HUES64 (cell line): ENCODE data around the gene RNF146.
"Not testable (repeated sequence)": the region's sequence is repeated elsewhere in the genome, so short reads cannot be mapped to it uniquely, and the experiment has no call there.

Experiments used
- H3K27ac ChIP-seq: 2 replicates; pipeline ENCODE4 v1.7.0; 2013; ENCODE audit warnings: low read depth, low read length, inconsistent platforms
- H3K27me3 ChIP-seq: 2 replicates; pipeline ENCODE4 v1.6.1; 2013; ENCODE audit warnings: mild to moderate bottlenecking, low read length; ENCODE audit not compliant: insufficient read depth
- H3K36me3 ChIP-seq: 2 replicates; pipeline ENCODE4 v1.6.1; 2013; ENCODE audit warnings: mild to moderate bottlenecking, low read length; ENCODE audit not compliant: insufficient read depth
- H3K4me1 ChIP-seq: 2 replicates; pipeline ENCODE4 v1.6.1; 2013; ENCODE audit warnings: mild to moderate bottlenecking, low read length, moderate library complexity; ENCODE audit not compliant: insufficient read depth
- H3K4me3 ChIP-seq: 2 replicates; pipeline ENCODE4 v1.5.1; 2013; ENCODE audit warnings: mild to moderate bottlenecking, low read length, moderate library complexity
- H3K9ac ChIP-seq: 2 replicates; pipeline ENCODE4 v1.6.1; 2013; ENCODE audit warnings: mild to moderate bottlenecking, low read depth, low read length
- H3K9me3 ChIP-seq: 2 replicates; pipeline ENCODE4 v1.6.1; 2013; ENCODE audit warnings: low read depth, low read length; ENCODE audit not compliant: insufficient read depth
- WGBS: fragments of 150-250, 120-280 bp; methylation state at CpG from one replicate; pipeline ENCODE4 v1.1.7; 2013; ENCODE audit warnings: missing lambda C conversion rate; 5-methylcytosine and 5-hydroxymethylcytosine counted together

RNF146 gene

DNA sequence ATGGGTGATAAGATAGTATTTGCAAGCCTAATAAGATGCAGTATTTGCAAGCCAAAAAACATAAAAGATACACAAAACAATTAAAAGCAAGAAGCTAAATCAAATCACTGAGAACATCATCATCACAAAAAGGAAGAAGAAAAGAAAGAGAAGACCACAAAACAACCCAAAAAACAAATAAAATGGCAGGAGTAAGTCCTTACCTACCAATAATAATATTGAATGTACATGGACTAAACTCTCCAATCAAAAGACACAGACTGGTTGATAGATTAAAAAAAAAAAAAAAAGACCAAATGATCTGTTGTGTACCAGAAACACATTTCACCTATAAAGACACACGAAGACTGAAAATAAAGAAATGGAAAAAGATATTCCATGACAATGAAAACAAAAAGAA is 39.1 kb downstream of the RNF146 start:
- no peaks in the 10 kb centered on the region for H3K27me3 ChIP-seq
- peaks cover 6% of the 10 kb centered on the region; the same call in 1 of the 2 replicates for H3K36me3 ChIP-seq
- H3K9ac ChIP-seq = no peak overlapping the region
- no peak overlapping the region for H3K27ac ChIP-seq
- peaks cover 1% of the 10 kb centered on the region; the same call in 1 of the 2 replicates for H3K4me1 ChIP-seq
- no CpG with 5 or more reads among the region's 1 CpG for WGBS
- H3K9me3 ChIP-seq = no peaks in the 10 kb centered on the region
- H3K4me3 ChIP-seq = no peak overlapping the region

DNA sequence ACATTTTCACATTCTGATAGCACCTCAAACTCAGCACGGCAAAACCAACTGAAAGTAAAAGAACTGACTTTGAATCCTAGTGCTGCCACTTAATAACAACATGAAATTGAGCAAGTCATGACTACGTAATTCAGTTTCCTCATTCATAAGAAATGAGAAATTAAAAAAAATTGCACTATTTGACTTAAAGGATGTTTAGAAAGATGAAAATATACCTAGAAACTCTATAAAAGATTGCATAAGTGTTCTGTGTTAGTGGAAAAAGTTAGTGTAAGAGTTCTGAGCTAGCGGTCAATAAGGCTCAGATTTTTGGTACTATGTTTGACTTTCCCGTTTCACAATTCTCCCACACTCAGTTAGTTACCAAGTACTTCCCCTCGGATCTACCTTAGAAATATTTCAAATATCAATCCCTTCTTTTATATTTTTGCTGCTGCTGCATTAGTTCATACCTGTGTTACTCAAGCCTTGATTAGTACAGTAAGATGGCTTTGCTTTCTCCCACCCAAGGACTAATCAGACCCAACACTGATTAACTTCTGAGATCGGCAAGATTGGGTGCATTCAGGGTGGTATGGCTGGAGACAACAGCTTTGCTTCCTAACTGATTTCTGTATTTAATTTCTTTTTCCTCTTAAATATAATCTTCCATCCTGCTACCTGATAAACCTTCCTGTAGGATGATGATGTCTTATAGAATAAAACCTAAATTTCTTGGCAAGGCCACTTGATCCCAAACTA is 50.9 kb downstream of the RNF146 start:
- Histone ChIP-seq H3K27me3 (no peaks in the 10 kb centered on the region), H3K9ac (no peak overlapping the region), H3K4me1 (no peaks in the 10 kb centered on the region), H3K9me3 (no peaks in the 10 kb centered on the region), H3K27ac (no peak overlapping the region), H3K4me3 (no peak overlapping the region), H3K36me3 (peaks cover 73% of the 10 kb centered on the region)
- 73% methylated on average over 5 of the region's 6 CpGs for WGBS

DNA sequence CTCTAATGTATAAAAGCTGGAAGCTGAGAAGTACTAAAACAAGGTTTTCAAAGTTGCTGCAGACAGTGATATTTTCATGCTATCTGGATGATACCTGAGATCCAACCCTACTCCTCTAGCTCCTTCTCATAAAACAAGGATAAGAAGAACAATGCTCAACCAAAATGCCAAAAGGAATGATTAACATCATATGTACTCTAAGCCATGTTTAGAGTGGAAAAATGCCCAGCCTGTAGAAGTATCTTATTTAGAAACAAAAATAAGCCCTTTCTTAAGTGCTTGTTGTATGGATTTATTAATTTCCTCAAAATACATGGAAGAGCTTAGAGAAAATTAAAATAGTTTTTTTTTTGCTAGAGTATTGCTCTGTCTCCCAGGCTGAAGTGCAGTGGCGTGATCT is 53.0 kb downstream of the RNF146 start:
- Histone ChIP-seq H3K9me3 (no peaks in the 10 kb centered on the region), H3K27ac (no peak overlapping the region), H3K9ac (no peak overlapping the region), H3K36me3 (peaks cover 68% of the 10 kb centered on the region), H3K27me3 (no peaks in the 10 kb centered on the region), H3K4me1 (no peaks in the 10 kb centered on the region), H3K4me3 (no peak overlapping the region)
- 100% methylated on average over 1 of the region's 1 CpG for WGBS

DNA sequence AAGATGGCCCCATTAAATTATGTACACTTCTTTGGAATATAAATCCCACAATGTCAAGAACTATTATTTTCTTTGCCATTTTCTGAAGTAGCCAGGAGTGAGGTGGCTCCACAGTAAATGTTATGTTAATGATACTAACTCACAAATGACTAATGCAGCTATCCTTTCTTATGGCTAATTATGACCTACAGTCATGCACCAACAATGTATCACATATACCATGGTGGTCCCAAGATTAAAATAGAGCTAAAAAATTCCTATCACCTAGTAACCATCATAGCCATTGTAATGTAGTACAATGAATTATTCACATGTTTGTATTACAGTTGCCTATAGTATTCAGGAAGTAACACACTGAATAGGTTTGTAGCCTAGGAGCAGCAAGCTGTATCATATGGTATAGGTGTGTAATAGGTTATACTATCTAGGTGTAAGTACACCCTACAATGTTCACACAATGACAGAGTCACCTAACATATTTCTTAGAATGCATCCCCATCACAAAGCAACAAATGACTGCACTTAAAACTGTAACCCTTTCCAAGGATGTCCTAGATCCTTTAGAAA is 61.5 kb downstream of the RNF146 start:
- Histone ChIP-seq H3K4me3 (no peak overlapping the region), H3K9ac (no peak overlapping the region), H3K27ac (no peak overlapping the region), H3K36me3 (peaks cover 70% of the 10 kb centered on the region), H3K9me3 (no peaks in the 10 kb centered on the region), H3K27me3 (no peaks in the 10 kb centered on the region), H3K4me1 (peaks cover 18% of the 10 kb centered on the region)

DNA sequence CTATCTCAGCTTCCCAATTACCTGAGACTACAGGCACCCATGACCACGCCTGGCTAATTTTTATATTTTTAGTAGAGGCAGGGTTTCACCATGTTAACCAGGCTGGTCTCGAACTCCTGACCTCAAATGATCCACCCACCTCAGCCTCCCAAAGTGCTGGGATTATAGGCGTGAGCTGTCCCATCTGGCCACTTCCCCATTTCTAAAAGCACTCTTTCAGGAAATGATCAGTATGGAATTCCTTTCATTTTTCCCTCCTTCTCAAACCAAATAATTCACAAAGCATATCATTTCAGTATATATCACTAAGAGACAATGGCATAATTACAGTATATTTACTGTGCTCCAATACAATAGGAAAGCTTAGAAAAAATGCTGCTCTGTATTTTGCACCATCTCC is 64.6 kb downstream of the RNF146 start:
- H3K27ac ChIP-seq = not testable (repeated sequence)

DNA sequence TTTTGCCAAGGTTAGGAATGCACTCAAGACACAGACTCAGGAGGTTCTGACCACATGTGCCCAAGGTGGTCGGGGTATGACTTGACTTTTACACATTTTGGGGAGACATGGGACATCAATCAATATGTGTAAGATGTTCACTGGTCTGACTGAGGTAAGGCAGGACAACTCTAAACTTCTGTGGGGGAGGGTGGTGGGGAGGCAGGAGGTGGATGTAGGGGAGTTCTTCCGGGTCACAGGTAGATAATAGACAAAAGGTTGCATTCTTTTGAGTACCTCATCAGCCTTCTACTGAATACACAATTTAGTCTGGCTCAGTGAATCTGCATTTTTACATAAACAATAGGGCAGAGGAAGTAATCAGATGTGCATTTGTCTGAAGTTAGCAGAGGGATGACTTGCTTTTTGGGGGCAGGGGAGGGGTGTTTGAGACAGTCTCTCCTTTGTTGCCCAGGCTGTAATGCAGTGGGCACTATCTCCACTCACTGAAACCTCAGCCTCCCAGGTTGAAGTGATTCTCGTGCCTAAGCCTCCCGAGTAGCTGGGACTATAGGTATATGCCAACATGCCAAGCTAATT is 65.8 kb downstream of the RNF146 start:
- Histone ChIP-seq H3K27me3 (no peaks in the 10 kb centered on the region), H3K9ac (peak overlapping the region; percentile 53; the same call in 1 of the 2 replicates), H3K27ac (peak overlapping the region; percentile 76), H3K4me1 (peaks cover 28% of the 10 kb centered on the region), H3K36me3 (peaks cover 28% of the 10 kb centered on the region), H3K9me3 (no peaks in the 10 kb centered on the region), H3K4me3 (no peak overlapping the region)
- WGBS = 73% methylated on average over 4 of the region's 4 CpGs

More for the DNA sequence above, 64.6 kb downstream of the RNF146 start:
- peaks cover 41% of the 10 kb centered on the region for H3K36me3 ChIP-seq
- not testable (repeated sequence) for H3K9ac ChIP-seq, H3K4me3 ChIP-seq, H3K9me3 ChIP-seq, H3K27me3 ChIP-seq
- WGBS = 96% methylated on average over 2 of the region's 3 CpGs
- H3K4me1 ChIP-seq = peaks cover 22% of the 10 kb centered on the region
